C4-2B (cell line): Measurements from ENCODE around the gene EYA4.

ENCODE experiments used
- H3K27ac ChIP-seq: fragments of 450-650 bp; 2 replicates; pipeline ENCODE4 v1.5.1; 2017
- ZFX ChIP-seq: fragments of 450-650 bp; IDR thresholded peaks from 2 replicates; pipeline ENCODE4 v1.6.1; 2017
- TF ChIP-seq, protein P1 (sequence below): fragments of 450-650 bp; conservative IDR thresholded peaks from 2 replicates; pipeline ENCODE4 v1.5.1; 2017; ENCODE audit warnings: mild to moderate bottlenecking

EYA4 gene

DNA sequence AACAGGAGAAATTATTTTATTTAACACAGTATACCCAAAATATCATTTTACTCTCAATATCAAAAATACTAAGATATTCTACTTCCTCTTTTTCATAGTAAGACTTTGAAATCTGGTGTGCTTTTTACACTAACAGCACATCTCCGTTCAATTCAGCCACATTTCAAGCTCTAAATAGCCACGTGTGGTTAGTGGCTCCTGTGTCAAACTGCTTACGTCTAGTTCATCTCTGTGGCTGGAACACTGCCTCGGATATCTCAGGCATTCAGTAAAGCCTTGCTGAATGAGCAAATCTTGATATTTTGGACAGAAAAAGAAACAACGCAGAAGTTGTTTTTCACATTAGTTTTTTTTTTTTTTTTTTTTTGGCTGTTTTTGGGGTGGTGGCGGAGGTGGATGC lies 136.1 kb downstream of the EYA4 start:
- H3K27ac ChIP-seq, result no peak overlapping the region
- TF ChIP-seq, protein P1, sequence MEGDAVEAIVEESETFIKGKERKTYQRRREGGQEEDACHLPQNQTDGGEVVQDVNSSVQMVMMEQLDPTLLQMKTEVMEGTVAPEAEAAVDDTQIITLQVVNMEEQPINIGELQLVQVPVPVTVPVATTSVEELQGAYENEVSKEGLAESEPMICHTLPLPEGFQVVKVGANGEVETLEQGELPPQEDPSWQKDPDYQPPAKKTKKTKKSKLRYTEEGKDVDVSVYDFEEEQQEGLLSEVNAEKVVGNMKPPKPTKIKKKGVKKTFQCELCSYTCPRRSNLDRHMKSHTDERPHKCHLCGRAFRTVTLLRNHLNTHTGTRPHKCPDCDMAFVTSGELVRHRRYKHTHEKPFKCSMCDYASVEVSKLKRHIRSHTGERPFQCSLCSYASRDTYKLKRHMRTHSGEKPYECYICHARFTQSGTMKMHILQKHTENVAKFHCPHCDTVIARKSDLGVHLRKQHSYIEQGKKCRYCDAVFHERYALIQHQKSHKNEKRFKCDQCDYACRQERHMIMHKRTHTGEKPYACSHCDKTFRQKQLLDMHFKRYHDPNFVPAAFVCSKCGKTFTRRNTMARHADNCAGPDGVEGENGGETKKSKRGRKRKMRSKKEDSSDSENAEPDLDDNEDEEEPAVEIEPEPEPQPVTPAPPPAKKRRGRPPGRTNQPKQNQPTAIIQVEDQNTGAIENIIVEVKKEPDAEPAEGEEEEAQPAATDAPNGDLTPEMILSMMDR, result no peak
- TF ChIP-seq ZFX, result no peak

DNA sequence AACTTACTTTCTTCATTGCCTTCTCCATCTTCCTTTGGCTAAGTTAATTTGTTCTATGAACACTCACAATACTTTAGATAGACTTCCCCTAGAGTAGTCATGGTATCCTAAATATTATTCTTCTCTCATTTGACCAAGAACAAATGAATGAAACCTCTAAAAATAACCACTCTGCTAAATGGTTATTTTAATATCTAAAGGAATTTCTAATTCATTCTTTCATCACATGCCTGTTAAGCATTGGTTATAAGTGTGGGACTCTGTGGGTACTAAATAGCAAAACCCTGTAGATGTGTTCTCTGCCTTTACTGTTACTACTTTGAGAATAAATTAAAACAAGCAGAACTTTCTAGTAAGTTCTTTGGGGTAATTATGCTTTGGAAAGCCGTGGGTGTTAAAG lies 138.9 kb downstream of the EYA4 start:
- H3K27ac ChIP-seq, result no peak overlapping the region
- TF ChIP-seq, protein P1, result no peak
- TF ChIP-seq ZFX, result no peak

- TF ChIP-seq ZFX, result no peak
- TF ChIP-seq, protein P1, result no peak
- no peak overlapping the region for H3K27ac ChIP-seq
Observed at GRCh38 chr6:133380723-133381122, 139.6 kb downstream of the EYA4 start.

GRCh38 chr6:133388731-133389130 lies 147.6 kb downstream of the EYA4 start:
- no peak overlapping the region for H3K27ac ChIP-seq
- TF ChIP-seq, protein P1, result no peak
- TF ChIP-seq ZFX, result no peak

DNA sequence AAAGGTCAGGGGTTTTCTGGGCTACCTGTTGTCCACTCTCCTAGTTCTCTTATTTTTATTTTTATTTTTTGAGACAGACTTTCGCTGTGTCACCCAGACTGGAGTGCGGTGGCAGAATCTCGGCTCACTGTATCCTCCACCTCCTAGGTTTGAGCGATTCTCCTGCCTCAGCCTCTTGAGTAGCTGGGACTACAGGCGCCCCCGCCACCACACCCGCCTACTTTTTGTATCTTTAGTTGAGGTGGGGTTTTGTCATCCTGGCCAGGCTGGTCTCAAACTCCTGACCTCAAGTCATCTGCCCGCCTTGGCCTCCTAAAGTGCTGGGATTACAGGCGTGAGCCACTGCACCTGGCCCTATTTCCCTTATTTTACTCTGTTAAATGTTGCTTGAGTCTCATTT lies 149.0 kb downstream of the EYA4 start:
- H3K27ac ChIP-seq, result no peak overlapping the region
- TF ChIP-seq, protein P1, result no peak
- TF ChIP-seq ZFX, result no peak

DNA sequence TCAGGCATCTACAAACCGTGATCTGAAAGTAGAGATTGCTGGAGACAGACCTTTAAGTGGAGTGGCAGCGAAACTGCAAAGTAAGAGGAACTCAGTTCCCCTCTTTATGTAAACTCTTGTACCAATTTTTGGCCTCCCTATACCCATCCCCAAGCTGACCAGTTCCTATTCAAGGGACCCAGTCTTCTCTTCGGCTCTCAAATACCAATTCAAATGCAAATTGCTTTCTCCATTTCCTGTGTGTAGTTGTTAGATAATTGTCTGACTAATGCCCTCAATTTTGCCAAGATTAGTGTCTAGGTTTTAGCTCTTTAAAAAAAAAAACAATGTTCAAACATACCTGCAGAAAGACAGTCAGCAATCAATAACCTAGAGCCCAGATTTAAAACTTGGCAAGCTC lies 150.9 kb downstream of the EYA4 start:
- H3K27ac ChIP-seq, result no peak overlapping the region
- TF ChIP-seq, protein P1, result no peak
- no peak for TF ChIP-seq ZFX

DNA sequence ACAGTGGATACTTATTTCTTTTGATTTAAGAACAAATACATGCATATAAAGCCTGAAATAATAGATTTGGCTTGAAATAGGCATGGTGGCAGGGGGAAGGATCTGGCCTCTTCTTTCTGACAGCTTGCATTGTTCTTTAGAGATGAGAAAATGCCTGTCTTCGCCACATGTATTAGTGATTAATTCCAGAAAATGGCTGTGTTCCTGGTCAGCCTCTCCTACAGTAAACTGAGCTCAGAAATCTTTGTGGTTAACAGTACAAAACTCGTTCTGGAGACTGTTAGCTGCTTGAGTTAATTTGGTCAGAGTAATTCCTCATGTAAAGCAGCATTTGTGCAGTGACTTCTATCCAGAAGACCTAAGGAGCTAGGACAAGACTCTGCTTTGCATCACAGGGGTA lies 151.5 kb downstream of the EYA4 start:
- TF ChIP-seq ZFX, result no peak
- TF ChIP-seq, protein P1, result no peak
- no peak overlapping the region for H3K27ac ChIP-seq
